T-helper 17 cell (primary cell): ENCODE data around the gene PTCD2. TPM values are rescaled to one million over a fixed set of nuclear protein-coding genes. Genes with fewer than 3 reads are reported as not detected.
"Not testable (repeated sequence)": the region's sequence is repeated elsewhere in the genome, so short reads cannot be mapped to it uniquely, and the experiment has no call there.

Experiments used
- ATAC-seq: fragments of 150-1000 bp; cut with Tn5 transposase; 2 replicates; pipeline ENCODE4 v1.10.0; 2021; ENCODE audit warnings: mild to moderate bottlenecking, moderate library complexity
- DNase-seq, 3 donors: peaks; one replicate each; pipeline versions ENCODE4 v3.0.0 to v3.0.0-alpha.2; 2020 to 2021
- H3K9me3 ChIP-seq: one replicate; pipeline ENCODE4 v1.7.0; 2013; ENCODE audit warnings: low read length, mild to moderate bottlenecking; ENCODE audit not compliant: control insufficient read depth, poor library complexity, severe bottlenecking
- H3K27ac Mint-ChIP-seq: one replicate; pipeline ENCODE4 v1.8.0; 2022; ENCODE audit warnings: mild to moderate bottlenecking, moderate library complexity, mixed read lengths
- H3K27me3 Mint-ChIP-seq: one replicate; pipeline ENCODE4 v1.8.0; 2022; ENCODE audit warnings: mixed read lengths
- H3K36me3 Mint-ChIP-seq: one replicate; pipeline ENCODE4 v1.8.0; 2022; ENCODE audit warnings: low read depth, mixed read lengths
- H3K4me1 Mint-ChIP-seq: one replicate; pipeline ENCODE4 v1.8.0; 2022; ENCODE audit warnings: mild to moderate bottlenecking, mixed read lengths
- H3K4me3 Mint-ChIP-seq: one replicate; pipeline ENCODE4 v1.8.0; 2022; ENCODE audit warnings: mild to moderate bottlenecking, moderate library complexity, mixed read lengths
- total RNA-seq, 4 donors: library from RNA in 2 of 4; stranded (reverse) in 2 of 4; gene quantifications; one replicate each; pipeline ENCODE4 v1.2.3 and lab custom pipeline; 2022 to 2026

The PTCD2 gene
- total RNA-seq, 2 donors from 2014 or later, result 4.0 to 5.9 TPM

DNA sequence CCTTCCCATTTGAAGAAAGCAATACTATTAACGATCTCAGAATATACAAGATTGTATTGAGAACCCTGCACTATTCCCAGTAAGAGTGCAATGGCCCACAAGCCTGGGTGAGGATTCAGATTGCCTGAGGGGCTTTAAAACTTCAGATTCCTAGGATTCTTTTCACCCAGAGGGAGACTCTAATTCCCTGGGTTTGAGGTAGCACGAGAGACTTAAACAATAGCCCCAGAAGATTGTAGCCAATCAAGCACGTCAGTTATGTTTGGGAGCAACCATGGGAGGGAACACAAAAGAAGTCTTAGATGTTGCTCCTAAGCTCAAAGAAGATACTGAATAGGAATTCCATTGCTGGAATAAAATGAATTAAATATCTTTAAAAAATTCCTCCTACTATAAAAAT is 18.0 kb upstream of the PTCD2 start:
- peaks cover 27% of the 10 kb centered on the region for H3K4me1 Mint-ChIP-seq
- H3K4me3 Mint-ChIP-seq, result no peak overlapping the region
- H3K27ac Mint-ChIP-seq, result no peak overlapping the region
- H3K27me3 Mint-ChIP-seq, result no peaks in the 10 kb centered on the region
- peaks cover 4% of the 10 kb centered on the region for H3K36me3 Mint-ChIP-seq
- no peaks in the 10 kb centered on the region for H3K9me3 ChIP-seq
- ATAC-seq (no peak), DNase-seq (no peak)

DNA sequence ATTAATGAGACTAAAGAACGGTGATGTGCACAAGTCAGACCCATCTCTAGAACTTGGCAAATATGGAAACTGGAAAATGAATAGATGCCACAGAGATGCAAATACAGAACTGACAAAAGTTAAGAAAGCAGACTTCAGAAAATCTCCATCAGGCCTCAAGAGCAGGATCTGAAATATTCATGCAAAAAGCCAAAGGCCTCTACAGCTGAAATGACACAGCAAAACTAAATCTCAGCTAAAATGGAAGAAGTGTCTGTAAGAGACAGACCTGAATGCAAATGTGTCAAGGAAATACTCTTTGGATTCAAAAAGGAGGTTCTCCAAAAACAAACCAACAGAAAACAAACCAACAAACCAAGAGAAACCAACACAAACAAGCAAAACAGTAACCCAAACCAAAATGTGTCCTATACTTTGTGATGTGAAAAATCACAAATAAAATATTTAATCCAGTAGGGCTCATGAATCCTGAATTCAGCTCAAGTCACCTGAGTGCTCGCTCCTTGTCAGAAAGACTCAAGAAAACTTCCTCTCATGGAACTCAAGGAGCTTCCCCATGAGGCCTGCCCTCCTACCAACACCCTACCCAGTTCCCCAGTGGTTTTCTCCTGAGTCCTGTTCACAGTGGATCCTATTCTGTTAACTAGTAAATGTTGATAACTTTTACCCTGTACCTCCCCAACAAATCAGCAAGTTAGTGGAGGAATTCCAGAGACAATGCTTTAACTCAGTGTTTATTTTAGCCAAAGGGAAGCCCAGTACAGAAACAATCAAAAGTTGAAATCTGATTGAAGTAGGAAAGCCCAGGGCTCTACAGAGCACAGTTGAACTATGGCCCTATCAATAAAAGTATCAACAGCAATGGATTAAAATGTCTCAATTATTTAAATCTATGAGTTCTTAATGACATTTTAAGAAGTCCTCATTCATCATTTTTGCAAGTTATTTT is 14.7 kb upstream of the PTCD2 start:
- H3K4me3 Mint-ChIP-seq, result no peak overlapping the region
- DNase-seq (no peak), ATAC-seq (no peak)
- H3K27me3 Mint-ChIP-seq, result no peaks in the 10 kb centered on the region
- no peaks in the 10 kb centered on the region for H3K9me3 ChIP-seq
- peaks cover 3% of the 10 kb centered on the region for H3K36me3 Mint-ChIP-seq
- peaks cover 18% of the 10 kb centered on the region for H3K4me1 Mint-ChIP-seq
- H3K27ac Mint-ChIP-seq, result peak overlapping the region; percentile 34

DNA sequence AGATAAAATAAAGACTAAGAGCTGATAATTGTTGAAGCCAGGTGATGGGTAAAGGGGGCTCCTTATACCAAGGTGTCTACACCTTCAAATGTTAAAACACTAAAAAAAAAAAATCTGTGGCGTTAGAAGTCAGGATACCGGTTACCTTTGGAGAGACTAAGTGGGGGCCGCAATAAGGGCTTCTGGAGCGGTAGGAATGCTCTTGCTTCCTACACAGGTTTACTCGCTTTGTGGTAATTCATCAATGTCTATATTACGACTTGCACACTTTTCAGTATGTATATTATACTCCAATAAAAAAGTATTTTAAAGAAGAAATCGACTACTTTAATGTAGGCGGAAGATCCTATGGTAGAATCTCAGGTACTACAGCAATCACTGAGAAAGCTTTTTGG is 12.6 kb upstream of the PTCD2 start:
- no peaks in the 10 kb centered on the region for H3K27me3 Mint-ChIP-seq
- H3K4me3 Mint-ChIP-seq, result peak overlapping the region; percentile 90
- H3K36me3 Mint-ChIP-seq, result peaks cover 5% of the 10 kb centered on the region
- no peak for DNase-seq
- H3K4me1 Mint-ChIP-seq, result peaks cover 14% of the 10 kb centered on the region
- H3K9me3 ChIP-seq, result no peaks in the 10 kb centered on the region
- ATAC-seq, result no peak
- peak overlapping the region; percentile 94 for H3K27ac Mint-ChIP-seq

DNA sequence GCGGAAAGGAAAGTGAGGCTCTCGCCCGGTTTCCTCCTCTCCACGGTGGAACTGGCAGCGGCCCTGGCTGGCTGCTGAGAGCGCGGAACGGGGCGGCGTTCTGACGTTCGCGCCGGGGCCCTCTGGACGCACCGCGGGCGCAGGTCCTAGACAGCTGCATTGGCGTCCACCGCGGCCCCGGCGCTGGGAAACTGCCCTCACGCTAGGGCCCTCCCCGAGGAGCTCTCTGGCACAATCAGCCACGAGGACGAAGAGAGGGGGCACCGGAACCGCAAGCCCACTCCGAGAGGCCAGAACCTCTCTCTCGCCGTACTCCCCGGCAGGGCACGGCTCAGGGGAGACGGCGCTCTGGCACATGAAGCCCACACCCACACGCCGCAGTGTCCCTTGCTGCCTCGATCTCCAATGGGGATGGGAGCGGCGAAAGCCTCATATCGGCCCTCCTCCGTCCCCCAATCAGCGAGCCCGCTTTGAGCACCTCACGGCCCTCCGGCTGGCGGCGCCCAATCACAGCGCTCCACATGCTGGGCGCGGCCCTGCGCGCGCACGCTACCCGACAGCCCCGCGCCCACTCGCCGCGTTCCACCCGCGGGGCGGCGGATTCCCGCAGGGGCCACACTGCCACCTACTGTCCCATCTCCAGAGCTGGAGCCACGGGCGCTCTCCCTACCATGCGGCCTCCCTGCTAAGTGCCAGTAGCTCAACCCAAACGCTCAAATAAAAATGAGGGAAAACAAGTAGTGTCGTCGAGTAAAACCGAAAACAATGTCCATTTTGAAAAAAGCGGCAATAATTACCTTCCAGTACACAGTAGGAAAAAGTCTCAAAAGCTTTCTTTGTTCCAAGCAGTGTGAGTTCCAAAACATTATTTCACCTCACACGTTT is 12.0 kb upstream of the PTCD2 start:
- Mint-ChIP-seq H3K36me3 (peaks cover 7% of the 10 kb centered on the region), H3K4me3 (peak overlapping the region; percentile 90), H3K27me3 (no peaks in the 10 kb centered on the region), H3K27ac (peak overlapping the region; percentile 94), H3K4me1 (peaks cover 14% of the 10 kb centered on the region)
- ATAC-seq (peak; percentile 97), DNase-seq (peak; percentile 92 to 96 (median 96))
- H3K9me3 ChIP-seq, result no peaks in the 10 kb centered on the region

DNA sequence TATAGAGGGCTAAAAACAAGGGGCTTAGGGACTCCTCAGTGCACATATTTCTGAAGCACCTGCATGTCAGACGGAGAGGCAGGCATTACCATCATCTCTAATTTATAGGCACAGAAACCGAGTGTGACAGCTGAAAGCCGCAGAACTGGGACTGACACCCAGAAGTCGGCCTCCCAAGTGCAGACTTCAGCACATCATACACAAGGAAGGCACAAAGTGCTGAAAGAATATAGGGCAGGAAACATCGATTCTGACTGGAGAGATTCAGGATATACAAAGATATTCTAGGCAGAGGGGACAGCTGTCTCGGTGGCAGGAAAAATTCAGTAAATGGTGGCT is 11.4 kb upstream of the PTCD2 start:
- Mint-ChIP-seq H3K27me3 (no peaks in the 10 kb centered on the region), H3K4me1 (peaks cover 17% of the 10 kb centered on the region), H3K36me3 (peaks cover 7% of the 10 kb centered on the region), H3K4me3 (peak overlapping the region; percentile 90), H3K27ac (peak overlapping the region; percentile 94)
- DNase-seq (no peak), ATAC-seq (no peak)
- H3K9me3 ChIP-seq, result no peaks in the 10 kb centered on the region

DNA sequence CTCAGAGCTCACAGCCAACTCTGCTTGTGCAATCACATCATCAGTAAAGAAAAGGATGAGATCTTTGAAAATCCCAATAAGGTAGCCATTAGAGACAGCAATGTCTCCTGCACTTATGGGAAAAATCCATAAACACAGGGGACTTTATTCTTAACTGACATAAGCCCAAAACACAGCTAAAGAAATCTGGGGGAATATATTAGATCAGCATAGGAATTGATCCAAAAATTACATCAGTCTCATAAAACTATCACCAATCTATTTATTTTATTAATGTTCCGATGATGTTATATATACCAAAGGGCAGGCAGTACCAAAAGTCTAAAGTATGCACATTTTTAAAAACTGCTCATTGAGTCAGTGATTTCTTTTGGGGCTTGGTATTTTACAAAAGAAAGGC is 7.0 kb upstream of the PTCD2 start:
- H3K36me3 Mint-ChIP-seq, result peaks cover 9% of the 10 kb centered on the region
- H3K4me3 Mint-ChIP-seq, result no peak overlapping the region
- DNase-seq (no peak), ATAC-seq (no peak)
- no peaks in the 10 kb centered on the region for H3K9me3 ChIP-seq
- peaks cover 16% of the 10 kb centered on the region for H3K4me1 Mint-ChIP-seq
- no peak overlapping the region for H3K27ac Mint-ChIP-seq
- no peaks in the 10 kb centered on the region for H3K27me3 Mint-ChIP-seq

DNA sequence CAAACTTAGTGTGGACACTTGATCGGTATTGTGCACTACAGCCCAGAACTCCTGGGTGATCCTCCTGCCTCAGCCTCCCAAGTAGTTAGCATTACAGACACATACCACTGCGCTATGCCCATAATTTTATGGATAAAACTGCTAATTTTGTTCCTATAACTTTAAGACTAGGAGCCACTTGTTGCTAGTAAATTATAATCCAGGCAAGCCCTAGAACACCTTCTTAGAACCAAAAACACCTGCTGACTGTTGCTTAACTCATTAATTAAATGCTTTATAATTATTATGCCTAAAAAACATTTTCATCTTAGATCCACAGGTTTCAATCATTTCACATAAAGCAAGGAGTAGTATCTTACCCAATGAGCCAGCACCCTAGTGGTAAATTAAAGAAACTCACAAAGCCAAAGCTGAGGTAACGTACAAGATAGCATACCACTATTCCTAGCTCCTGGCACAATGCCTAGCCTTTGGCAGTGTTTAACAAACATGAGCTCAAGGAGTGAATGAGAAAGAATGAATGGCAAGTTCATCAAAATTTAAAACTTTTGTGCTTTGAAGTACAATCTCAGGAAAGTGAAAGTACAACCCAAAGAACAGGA is 5.5 kb upstream of the PTCD2 start:
- H3K9me3 ChIP-seq, result no peaks in the 10 kb centered on the region
- DNase-seq (no peak), ATAC-seq (no peak)
- H3K27ac Mint-ChIP-seq, result no peak overlapping the region
- H3K4me1 Mint-ChIP-seq, result peaks cover 16% of the 10 kb centered on the region
- no peaks in the 10 kb centered on the region for H3K27me3 Mint-ChIP-seq
- H3K4me3 Mint-ChIP-seq, result no peak overlapping the region
- H3K36me3 Mint-ChIP-seq, result peaks cover 9% of the 10 kb centered on the region

DNA sequence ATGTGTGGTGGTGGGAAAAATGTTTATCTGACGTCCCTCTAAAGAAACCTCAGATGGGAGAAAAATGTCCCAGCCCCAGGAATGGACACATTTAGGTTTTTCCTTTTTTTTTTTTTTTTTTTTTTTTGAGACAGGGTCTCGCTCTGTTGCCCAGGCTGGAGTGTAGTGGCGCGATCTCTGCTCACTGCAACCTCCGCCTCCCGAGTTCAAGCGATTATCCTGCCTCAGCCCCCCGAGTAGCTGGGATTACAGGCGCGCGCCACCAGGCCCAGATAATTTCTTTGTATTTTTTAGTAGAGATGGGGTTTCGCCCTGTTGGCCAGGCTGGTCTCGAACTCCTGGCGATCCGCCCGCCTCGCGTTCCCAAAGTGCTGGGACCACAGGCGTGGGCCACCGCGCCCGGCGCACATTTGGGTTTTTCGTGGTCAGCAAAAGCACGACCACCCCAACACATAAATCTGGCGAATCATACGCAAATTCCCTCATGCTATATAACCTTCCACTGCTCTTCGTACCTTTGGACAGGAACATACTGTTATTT is 668 bp upstream of the PTCD2 start:
- H3K9me3 ChIP-seq, ATAC-seq, H3K27me3 Mint-ChIP-seq: not testable (repeated sequence)
- Mint-ChIP-seq H3K4me3 (peak overlapping the region; percentile 96), H3K36me3 (peaks cover 16% of the 10 kb centered on the region), H3K27ac (peak overlapping the region; percentile 94), H3K4me1 (peaks cover 21% of the 10 kb centered on the region)
- peak in 1 of 3 donors; percentile 7 for DNase-seq

DNA sequence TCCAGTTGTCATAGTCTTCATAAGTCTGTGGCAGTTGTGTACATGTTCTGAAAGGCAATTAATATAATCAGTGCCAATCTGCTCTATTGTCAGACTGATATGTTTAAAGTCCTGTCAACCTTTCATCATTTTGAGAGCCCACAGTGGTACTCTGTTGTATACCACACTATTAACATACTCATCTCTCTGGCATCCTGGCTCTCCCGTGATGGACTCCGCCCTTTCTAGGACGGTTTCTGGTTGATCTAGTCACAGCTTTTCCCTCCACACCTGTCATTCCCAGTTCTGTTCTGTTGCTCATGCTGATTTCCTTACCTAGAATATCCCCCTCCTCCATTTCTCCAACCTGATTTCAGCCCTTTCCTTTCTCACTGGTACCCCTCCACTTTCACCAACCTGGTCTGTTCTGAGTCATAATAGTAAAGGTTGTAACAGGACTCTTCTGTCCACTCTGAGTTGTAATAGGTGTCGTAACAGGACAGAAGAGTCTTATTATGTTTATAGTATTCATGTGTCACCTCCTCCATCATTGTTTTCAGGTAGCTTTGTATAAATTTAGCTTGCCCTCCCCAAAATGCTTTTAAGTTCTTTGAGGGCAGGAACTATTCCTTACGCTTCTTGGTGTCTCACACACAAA is 4.1 kb downstream of the PTCD2 start:
- Mint-ChIP-seq H3K27me3 (no peaks in the 10 kb centered on the region), H3K36me3 (peaks cover 26% of the 10 kb centered on the region), H3K4me3 (no peak overlapping the region), H3K4me1 (peaks cover 18% of the 10 kb centered on the region), H3K27ac (peak overlapping the region; percentile 72)
- no peak for DNase-seq
- H3K9me3 ChIP-seq, result no peaks in the 10 kb centered on the region
- no peak for ATAC-seq

DNA sequence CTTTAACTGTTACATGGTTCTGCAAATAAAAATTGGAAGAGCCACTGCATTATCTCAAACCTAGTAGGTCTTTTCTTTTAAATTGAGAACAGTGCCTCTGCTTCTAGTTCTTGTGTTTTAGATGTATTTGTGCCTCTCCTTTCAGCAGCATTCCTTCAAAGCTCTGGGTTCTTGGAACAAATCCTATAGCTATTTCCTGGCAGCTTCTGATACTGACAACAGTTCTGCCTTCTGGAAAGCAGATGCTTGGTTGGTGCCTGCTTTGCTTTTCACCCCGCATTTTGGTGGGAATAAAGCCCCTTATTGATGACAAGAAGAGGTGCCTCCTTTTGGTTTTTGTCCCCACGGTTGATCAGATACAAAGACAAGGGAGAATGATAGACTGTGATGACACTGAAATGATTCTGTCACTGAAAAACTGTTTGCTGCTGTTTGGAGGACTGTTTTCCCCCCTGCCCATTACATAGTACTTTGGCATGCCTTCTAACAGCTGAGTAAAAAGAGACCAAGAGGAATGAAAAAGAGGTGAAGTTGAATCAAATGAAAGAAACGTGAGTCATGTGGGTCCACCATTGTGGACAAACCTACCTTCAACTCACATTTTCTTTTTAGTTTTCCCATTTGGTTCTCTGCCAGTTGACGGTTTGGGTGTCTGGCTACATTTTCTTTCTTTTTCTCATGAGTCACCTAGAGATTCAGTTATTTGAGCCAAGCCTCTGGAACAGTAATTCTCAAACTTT is 5.6 kb downstream of the PTCD2 start:
- Mint-ChIP-seq H3K27ac (no peak overlapping the region), H3K4me1 (peaks cover 15% of the 10 kb centered on the region), H3K27me3 (no peaks in the 10 kb centered on the region), H3K4me3 (no peak overlapping the region), H3K36me3 (peaks cover 24% of the 10 kb centered on the region)
- H3K9me3 ChIP-seq, result no peaks in the 10 kb centered on the region
- DNase-seq, result no peak
- ATAC-seq, result no peak

DNA sequence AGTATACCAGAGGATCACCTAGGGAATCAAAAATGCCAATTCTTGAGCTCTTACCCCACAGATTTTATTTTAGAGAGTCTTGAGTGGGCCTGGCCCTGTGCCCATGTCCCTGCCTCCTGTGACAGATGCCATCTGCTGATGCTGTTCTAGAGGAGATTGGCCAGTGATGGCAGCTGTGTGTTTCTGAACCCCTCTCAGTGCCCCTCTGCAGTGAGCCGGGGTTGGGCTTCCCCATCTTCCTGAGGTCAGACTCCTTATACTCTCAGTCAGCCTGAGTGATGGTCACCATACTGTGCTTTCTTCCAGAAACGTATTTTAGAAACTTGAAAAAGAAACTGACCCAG is 6.1 kb downstream of the PTCD2 start:
- no peak overlapping the region for H3K4me3 Mint-ChIP-seq
- DNase-seq, result no peak
- H3K27ac Mint-ChIP-seq, result peak overlapping the region; percentile 29
- no peaks in the 10 kb centered on the region for H3K27me3 Mint-ChIP-seq
- H3K4me1 Mint-ChIP-seq, result peaks cover 20% of the 10 kb centered on the region
- no peaks in the 10 kb centered on the region for H3K9me3 ChIP-seq
- peaks cover 29% of the 10 kb centered on the region for H3K36me3 Mint-ChIP-seq
- no peak for ATAC-seq

DNA sequence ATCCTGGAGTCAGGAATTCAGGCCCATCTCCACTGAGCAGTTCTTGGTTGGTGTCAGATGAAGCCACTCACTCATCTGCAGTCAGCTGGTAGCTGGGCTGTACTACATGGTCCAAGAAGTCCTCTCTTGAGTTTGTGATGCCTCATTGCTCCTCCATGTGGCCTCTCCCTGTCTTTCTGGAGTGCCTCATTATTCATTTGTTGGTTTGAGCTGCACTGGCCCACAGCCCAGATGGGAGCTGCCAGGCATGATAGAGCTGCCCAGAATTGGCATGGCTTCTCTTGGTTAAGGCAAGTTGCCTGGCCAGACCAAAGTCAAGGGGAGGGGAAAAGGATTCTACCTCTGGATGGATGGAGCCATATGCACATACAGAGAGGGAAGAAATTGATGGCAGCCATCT is 8.0 kb downstream of the PTCD2 start:
- Mint-ChIP-seq H3K4me3 (no peak overlapping the region), H3K4me1 (peaks cover 24% of the 10 kb centered on the region), H3K27me3 (no peaks in the 10 kb centered on the region), H3K36me3 (peaks cover 33% of the 10 kb centered on the region), H3K27ac (no peak overlapping the region)
- DNase-seq (no peak), ATAC-seq (no peak)
- H3K9me3 ChIP-seq, result no peaks in the 10 kb centered on the region
